Trophoblast cell (in vitro differentiated cells and primary cell): ENCODE data around the gene AP1S1.

ENCODE experiments used
- DNase-seq, 2 donors: peaks; one replicate each; pipeline ENCODE4 v3.0.0-alpha.2; 2016
- H2AFZ ChIP-seq: 2 replicates; pipeline ENCODE4 v1.6.1; 2013; ENCODE audit warnings: low read length, moderate library complexity, mild to moderate bottlenecking; ENCODE audit not compliant: insufficient read depth, poor library complexity
- H2AK5ac ChIP-seq: 2 replicates; pipeline ENCODE4 v1.6.1; 2013; ENCODE audit warnings: mild to moderate bottlenecking, low read length
- H2BK120ac ChIP-seq: 2 replicates; pipeline ENCODE4 v1.6.1; 2013; ENCODE audit warnings: low read length, mild to moderate bottlenecking, moderate library complexity; ENCODE audit not compliant: insufficient read depth, poor library complexity
- H2BK12ac ChIP-seq: 2 replicates; pipeline ENCODE4 v1.6.1; 2013; ENCODE audit warnings: mild to moderate bottlenecking, low read length, moderate library complexity
- H2BK5ac ChIP-seq: 2 replicates; pipeline ENCODE4 v1.6.1; 2013; ENCODE audit warnings: low read length, low read depth, moderate library complexity, mild to moderate bottlenecking; ENCODE audit not compliant: poor library complexity
- H3K14ac ChIP-seq: 2 replicates; pipeline ENCODE4 v1.6.1; 2013; ENCODE audit warnings: mild to moderate bottlenecking, low read length
- H3K18ac ChIP-seq: 2 replicates; pipeline ENCODE4 v1.6.1; 2013; ENCODE audit warnings: mild to moderate bottlenecking, low read length
- H3K23ac ChIP-seq: 2 replicates; pipeline ENCODE4 v1.6.1; 2013; ENCODE audit warnings: low read length
- H3K27ac ChIP-seq: 2 replicates; pipeline ENCODE4 v1.5.1; 2013; ENCODE audit warnings: low read depth, mild to moderate bottlenecking, inconsistent platforms, low read length, moderate library complexity
- H3K27me3 ChIP-seq: 2 replicates; pipeline ENCODE4 v1.6.1; 2013; ENCODE audit warnings: inconsistent platforms, mild to moderate bottlenecking, low read length, moderate library complexity; ENCODE audit not compliant: insufficient read depth
- H3K36me3 ChIP-seq, 2 experiments: 1 replicate in 1 of 2; 2 replicates in 1 of 2; pipeline ENCODE4 v1.6.1; 2013; ENCODE audit warnings: low read length in 2 of 2, mild to moderate bottlenecking in 2 of 2, moderate library complexity in 1 of 2; ENCODE audit not compliant: insufficient read depth in 2 of 2, control insufficient read depth in 1 of 2
- H3K4ac ChIP-seq: 2 replicates; pipeline ENCODE4 v1.6.1; 2013; ENCODE audit warnings: low read depth, mild to moderate bottlenecking, low read length, moderate library complexity
- H3K4me1 ChIP-seq, 2 experiments: 1 replicate in 1 of 2; 2 replicates in 1 of 2; pipeline ENCODE4 v1.6.1; 2013; ENCODE audit warnings: low read length in 2 of 2, mild to moderate bottlenecking in 2 of 2, moderate library complexity in 1 of 2; ENCODE audit not compliant: insufficient read depth in 2 of 2, control insufficient read depth in 1 of 2
- H3K4me2 ChIP-seq: 2 replicates; pipeline ENCODE4 v1.6.1; 2013; ENCODE audit warnings: inconsistent platforms, mild to moderate bottlenecking, low read length, moderate library complexity
- H3K4me3 ChIP-seq: 2 replicates; pipeline ENCODE4 v1.5.1; 2013; ENCODE audit warnings: mild to moderate bottlenecking, low read depth, low read length, inconsistent platforms
- H3K79me1 ChIP-seq: one replicate; pipeline ENCODE4 v1.6.1; 2013; ENCODE audit warnings: low read length
- H3K79me2 ChIP-seq: 2 replicates; pipeline ENCODE4 v1.6.1; 2013; ENCODE audit warnings: low read length, mild to moderate bottlenecking; ENCODE audit not compliant: control insufficient read depth, insufficient read depth, poor library complexity
- H3K9ac ChIP-seq: 2 replicates; pipeline ENCODE4 v1.6.1; 2013; ENCODE audit warnings: mild to moderate bottlenecking, low read length
- H3K9me3 ChIP-seq: 2 replicates; pipeline ENCODE4 v1.6.1; 2013; ENCODE audit warnings: low read depth, mild to moderate bottlenecking, control low read depth, inconsistent platforms, low read length; ENCODE audit not compliant: insufficient read depth
- H4K12ac ChIP-seq: 2 replicates; pipeline ENCODE4 v1.6.1; 2013; ENCODE audit warnings: low read depth, mild to moderate bottlenecking, low read length, moderate library complexity
- H4K8ac ChIP-seq: 2 replicates; pipeline ENCODE4 v1.6.1; 2013; ENCODE audit warnings: low read depth, mild to moderate bottlenecking, low read length, moderate library complexity
- H4K91ac ChIP-seq: one replicate; pipeline ENCODE4 v1.6.1; 2013; ENCODE audit warnings: low read depth, mild to moderate bottlenecking, low read length, moderate library complexity
- WGBS: extraction: QIAGEN DNeasy Blood & Tissue Kit; methylation state at CpG from one replicate; pipeline ENCODE4 v1.1.7; 2013; ENCODE audit warnings: missing lambda C conversion rate; ENCODE audit not compliant: insufficient read length, insufficient coverage; ENCODE audit errors: extremely low coverage; 5-methylcytosine and 5-hydroxymethylcytosine counted together

AP1S1 gene

GRCh38 chr7:101140339-101140699 is 14.0 kb upstream of the AP1S1 start:
- H3K23ac ChIP-seq = no peak overlapping the region
- peaks cover 6% of the 10 kb centered on the region for H3K79me1 ChIP-seq
- H3K14ac ChIP-seq = no peak overlapping the region
- no peaks in the 10 kb centered on the region for H3K27me3 ChIP-seq
- H4K12ac ChIP-seq = no peak overlapping the region
- DNase-seq = peak in 1 of 2 donors; percentile 68
- H3K9me3 ChIP-seq = no peaks in the 10 kb centered on the region
- no peak overlapping the region for H3K4me2 ChIP-seq
- H2BK12ac ChIP-seq = no peak overlapping the region
- no peak overlapping the region for H3K4ac ChIP-seq
- peaks cover 12 to 13% of the 10 kb centered on the region in 2 experiments for H3K36me3 ChIP-seq
- no peak overlapping the region for H4K8ac ChIP-seq
- no peak overlapping the region for H4K91ac ChIP-seq
- H2BK5ac ChIP-seq = no peak overlapping the region
- no peak overlapping the region for H2BK120ac ChIP-seq
- no CpG with 5 or more reads among the region's 3 CpGs for WGBS
- no peak overlapping the region for H2AK5ac ChIP-seq
- no peaks in the 10 kb centered on the region for H3K79me2 ChIP-seq
- no peak overlapping the region for H2AFZ ChIP-seq
- H3K18ac ChIP-seq = no peak overlapping the region
- H3K4me3 ChIP-seq = no peak overlapping the region
- H3K9ac ChIP-seq = no peak overlapping the region
- peaks cover 7 to 10% of the 10 kb centered on the region in 2 experiments for H3K4me1 ChIP-seq
- no peak overlapping the region for H3K27ac ChIP-seq

- no peak overlapping the region for H3K9ac ChIP-seq
- peaks cover 6% of the 10 kb centered on the region for H3K79me1 ChIP-seq
- H3K14ac ChIP-seq = no peak overlapping the region
- H3K23ac ChIP-seq = no peak overlapping the region
- no peak overlapping the region for H3K4ac ChIP-seq
- no peak overlapping the region for H2BK5ac ChIP-seq
- H4K8ac ChIP-seq = no peak overlapping the region
- H4K12ac ChIP-seq = no peak overlapping the region
- no peaks in the 10 kb centered on the region for H3K9me3 ChIP-seq
- H3K36me3 ChIP-seq = peaks cover 7 to 9% of the 10 kb centered on the region in 2 experiments
- no CpG with 5 or more reads among the region's 4 CpGs for WGBS
- H3K4me1 ChIP-seq = peaks cover 7 to 10% of the 10 kb centered on the region in 2 experiments
- peak overlapping the region; percentile 44 for H3K27ac ChIP-seq
- no peak overlapping the region for H2AFZ ChIP-seq
- peak overlapping the region; percentile 51 for H4K91ac ChIP-seq
- no peak overlapping the region for H3K18ac ChIP-seq
- H3K27me3 ChIP-seq = no peaks in the 10 kb centered on the region
- no peak overlapping the region for H2AK5ac ChIP-seq
- H3K4me2 ChIP-seq = no peak overlapping the region
- H2BK12ac ChIP-seq = no peak overlapping the region
- peak; percentile 61 to 78 for DNase-seq
- no peak overlapping the region for H2BK120ac ChIP-seq
- H3K79me2 ChIP-seq = no peaks in the 10 kb centered on the region
- no peak overlapping the region for H3K4me3 ChIP-seq
These were observed 13.4 kb upstream of the AP1S1 start for GRCh38 chr7:101140746-101141382.

GRCh38 chr7:101151908-101152651 is 2.2 kb upstream of the AP1S1 start:
- Histone ChIP-seq H2BK5ac (no peak overlapping the region), H3K27ac (no peak overlapping the region), H2BK12ac (no peak overlapping the region), H4K8ac (no peak overlapping the region), H3K79me2 (peaks cover 8% of the 10 kb centered on the region), H3K4ac (no peak overlapping the region), H3K9me3 (no peaks in the 10 kb centered on the region), H4K12ac (no peak overlapping the region), H3K18ac (no peak overlapping the region), H2AK5ac (no peak overlapping the region), H3K23ac (no peak overlapping the region), H3K14ac (no peak overlapping the region), H3K4me2 (no peak overlapping the region), H4K91ac (no peak overlapping the region), H3K9ac (no peak overlapping the region), H3K79me1 (peaks cover 14% of the 10 kb centered on the region), H2BK120ac (no peak overlapping the region), H3K4me3 (no peak overlapping the region), H3K27me3 (no peaks in the 10 kb centered on the region), H3K36me3 (no peaks in the 10 kb centered on the region), H2AFZ (no peak overlapping the region), H3K4me1 (peaks cover 15 to 19% of the 10 kb centered on the region in 2 experiments)
- no CpG with 5 or more reads among the region's 2 CpGs for WGBS
- no peak for DNase-seq

- H3K9me3 ChIP-seq = no peaks in the 10 kb centered on the region
- peak overlapping the region; percentile 81 for H3K4me2 ChIP-seq
- peak overlapping the region; percentile 84 for H2AK5ac ChIP-seq
- peak overlapping the region; percentile 89 for H2BK120ac ChIP-seq
- H3K18ac ChIP-seq = peak overlapping the region; percentile 97
- H3K27ac ChIP-seq = peak overlapping the region; percentile 64
- peak overlapping the region; percentile 96 for H4K8ac ChIP-seq
- peak overlapping the region; percentile 83 for H4K12ac ChIP-seq
- peak overlapping the region; percentile 96 for H4K91ac ChIP-seq
- no peak overlapping the region for H3K23ac ChIP-seq
- H3K4ac ChIP-seq = peak overlapping the region; percentile 93
- peak overlapping the region; percentile 93 for H3K9ac ChIP-seq
- peaks cover 21 to 28% of the 10 kb centered on the region in 2 experiments for H3K4me1 ChIP-seq
- WGBS = no CpG with 5 or more reads among the region's 34 CpGs
- H2BK5ac ChIP-seq = peak overlapping the region; percentile 94
- H3K4me3 ChIP-seq = peak overlapping the region; percentile 90
- H3K27me3 ChIP-seq = no peaks in the 10 kb centered on the region
- peaks cover 14% of the 10 kb centered on the region for H3K79me1 ChIP-seq
- peak overlapping the region; percentile 50 for H2AFZ ChIP-seq
- no peak for DNase-seq
- no peak overlapping the region for H2BK12ac ChIP-seq
- H3K79me2 ChIP-seq = peaks cover 8% of the 10 kb centered on the region
- peak overlapping the region; percentile 86 for H3K14ac ChIP-seq
- H3K36me3 ChIP-seq = peaks cover 9 to 13% of the 10 kb centered on the region in 2 experiments
These were observed 422 bp downstream of the AP1S1 start for GRCh38 chr7:101154693-101155102.
